Endothelial cell of umbilical vein (primary cell): ENCODE results near the gene GIGYF2. TPM values are rescaled to one million over a fixed set of nuclear protein-coding genes. Genes with fewer than 3 reads are reported as not detected.

Experiments
- BruUV-seq: library from RNA; stranded (reverse); fragments of 400-500 nt; replicated peaks from 2 replicates; lab custom pipeline; 2021; lab: Mats Ljungman, UMichigan
- CTCF ChIA-PET: fragments of 300-600, 350-600 bp; sonication (Branson Sonifier 250); formaldehyde crosslinking; loops from one replicate; lab custom pipeline; 2021; ENCODE audit warnings: antibody characterized with exemption, inconsistent platforms; lab: Charles Lee
- POLR2A ChIA-PET: fragments of 300-600, 350-600 bp; sonication (Branson Sonifier 250); formaldehyde crosslinking; loops from one replicate; lab custom pipeline; 2021; ENCODE audit warnings: antibody characterized with exemption, inconsistent platforms; lab: Charles Lee
- DNase-seq: peaks from one replicate; pipeline ENCODE4 v3.0.0-alpha.2; 2011; ENCODE audit warnings: low read depth, low spot score
- FAIRE-seq: peaks from 2 replicates; lab custom pipeline; 2011; peaks lifted over from hg19 to GRCh38; lab: Jason Lieb, UNC
- H2AFZ ChIP-seq: 2 replicates; pipeline ENCODE4 v1.6.0; 2012; ENCODE audit warnings: low read depth, low read length, control low read depth, inconsistent platforms
- H3K27ac ChIP-seq: 2 replicates; pipeline ENCODE4 v1.5.1; 2011; ENCODE audit warnings: low read depth, mild to moderate bottlenecking, control low read depth, low read length, moderate library complexity; ENCODE audit not compliant: insufficient read depth
- H3K27me3 ChIP-seq, 2 experiments: 2 replicates each; pipeline versions ENCODE4 v1.6.0 to v1.6.1; 2011; ENCODE audit warnings: low read length in 2 of 2, mixed read lengths in 1 of 2; ENCODE audit not compliant: control insufficient read depth in 2 of 2, insufficient read depth in 2 of 2
- H3K36me3 ChIP-seq, 2 experiments: 2 replicates in 1 of 2; 3 replicates in 1 of 2; pipeline ENCODE4 v1.5.1; 2011; ENCODE audit warnings: low read length in 2 of 2, mild to moderate bottlenecking in 1 of 2, moderate library complexity in 1 of 2; ENCODE audit not compliant: control insufficient read depth in 2 of 2, insufficient read depth in 2 of 2; ENCODE audit errors: extremely low read depth in 1 of 2
- H3K4me1 ChIP-seq: 3 replicates; pipeline ENCODE4 v1.5.1; 2011; ENCODE audit warnings: mild to moderate bottlenecking, low read length; ENCODE audit not compliant: control insufficient read depth, insufficient read depth; ENCODE audit errors: extremely low read depth
- H3K4me2 ChIP-seq: 2 replicates; pipeline ENCODE4 v1.6.1; 2011; ENCODE audit warnings: low read length, control low read depth, mixed read lengths; ENCODE audit not compliant: insufficient read depth
- H3K4me3 ChIP-seq, 3 experiments: fragments of 200-600 bp in 1 of 3; sonication (generic), shearing (Covaris generic) in 1 of 3; replicated peaks in 1 of 3; 2 replicates each; pipeline ENCODE4 v1.5.1; 2011 to 2016; ENCODE audit warnings: control low read depth in 3 of 3, low read length in 3 of 3, mild to moderate bottlenecking in 2 of 3, inconsistent platforms in 1 of 3, low read depth in 1 of 3, moderate library complexity in 1 of 3; ENCODE audit not compliant: insufficient read depth in 1 of 3
- H3K79me2 ChIP-seq: 2 replicates; pipeline ENCODE4 v1.6.0; 2012; ENCODE audit warnings: low read length, inconsistent platforms; ENCODE audit not compliant: control insufficient read depth, insufficient read depth
- H3K9ac ChIP-seq: replicated peaks from 2 replicates; pipeline ENCODE3; 2011; ENCODE audit warnings: low read length, control low read depth; ENCODE audit not compliant: insufficient read depth; ENCODE audit errors: extremely low read depth
- H3K9me1 ChIP-seq: replicated peaks from 3 replicates; pipeline ENCODE4 v1.6.0; 2011; ENCODE audit warnings: mild to moderate bottlenecking, low read length; ENCODE audit not compliant: control insufficient read depth, insufficient read depth; ENCODE audit errors: extremely low read depth
- H3K9me3 ChIP-seq: replicated peaks from 2 replicates; pipeline ENCODE4 v1.5.1; 2012; ENCODE audit warnings: low read length, inconsistent platforms; ENCODE audit not compliant: control insufficient read depth, insufficient read depth
- H4K20me1 ChIP-seq: replicated peaks from 2 replicates; pipeline ENCODE3; 2011; ENCODE audit warnings: mild to moderate bottlenecking, low read length; ENCODE audit not compliant: control insufficient read depth, insufficient read depth; ENCODE audit errors: extremely low read depth
- CTCF ChIP-seq, 2 donors: IDR thresholded peaks; 1 replicate in 1 of 2; 2 replicates in 1 of 2; pipeline ENCODE4 v1.5.1; 2011; ENCODE audit warnings: low read length in 2 of 2, mild to moderate bottlenecking in 2 of 2, moderate library complexity in 2 of 2, control low read depth in 1 of 2, inconsistent platforms in 1 of 2, low read depth in 1 of 2; ENCODE audit not compliant: insufficient read depth in 1 of 2; ENCODE audit errors: extremely low read depth in 1 of 2
- EZH2 ChIP-seq: IDR thresholded peaks from 2 replicates; pipeline ENCODE4 v1.6.1; 2012; ENCODE audit warnings: borderline replicate concordance, low read depth, mild to moderate bottlenecking, moderate library complexity, low read length, inconsistent platforms; ENCODE audit not compliant: severe bottlenecking
- FOS ChIP-seq: IDR thresholded peaks from 2 replicates; pipeline ENCODE4 v1.6.1; 2011; ENCODE audit warnings: mild to moderate bottlenecking, low read length, moderate library complexity, borderline replicate concordance; ENCODE audit not compliant: insufficient read depth
- GATA2 ChIP-seq: IDR thresholded peaks from 2 replicates; pipeline ENCODE4 v1.7.0; 2011; ENCODE audit warnings: low read depth, mild to moderate bottlenecking, moderate library complexity, mixed read lengths, low read length; ENCODE audit not compliant: insufficient read length, insufficient read depth
- JUN ChIP-seq: IDR thresholded peaks from 2 replicates; pipeline ENCODE4 v1.6.1; 2011; ENCODE audit warnings: borderline replicate concordance, low read depth; ENCODE audit not compliant: insufficient read length, insufficient read depth
- MAX ChIP-seq: IDR thresholded peaks from 2 replicates; pipeline ENCODE4 v1.6.1; 2011; ENCODE audit not compliant: insufficient read depth, insufficient read length
- MYC ChIP-seq: IDR thresholded peaks from one replicate; pipeline ENCODE4 v1.6.1; 2011; ENCODE audit warnings: mild to moderate bottlenecking, low read depth, low read length
- POLR2A ChIP-seq: IDR thresholded peaks from 2 replicates; pipeline ENCODE4 v1.6.1; 2012; ENCODE audit warnings: low read depth, mild to moderate bottlenecking, control low read depth, low read length
- POLR2AphosphoS5 ChIP-seq: IDR thresholded peaks from 2 replicates; pipeline ENCODE4 v1.6.1; 2012; ENCODE audit warnings: low read depth, mild to moderate bottlenecking, control low read depth, low read length, moderate library complexity; ENCODE audit not compliant: insufficient read depth
- dilution Hi-C: fragments of 300-500 bp; cut with MboI; formaldehyde crosslinking; loops from one replicate; pipeline ENCODE4 v1.15.0; 2019; ENCODE audit warnings: low sequenced_read_pairs; ENCODE audit not compliant: extremely low pct_ligation_motif_present
- intact Hi-C: fragments of 100-400 bp; cut with micrococcal nuclease; formaldehyde crosslinking; loops from one replicate; pipeline ENCODE4 v1.10.0; 2022
- polyA plus RNA-seq, 4 experiments: library from polyadenylated mRNA; depleted of rRNA in 3 of 4; stranded (reverse) in 3 of 4; unstranded in 1 of 4; fragments of >200 nt; gene quantifications; 2 replicates each; pipeline versions ENCODE4 v1.2.1 to v1.2.3, GENCODE V29; 2011 to 2012; ENCODE audit warnings: missing spikeins in 1 of 4
- total RNA-seq: library from RNA; stranded (reverse); gene quantifications from 2 replicates; pipeline ENCODE4 v1.2.3, GENCODE V29; 2021

The GIGYF2 gene
- total and polyA plus RNA-seq, 2 donors (not counting 3 experiments of a cell fraction or from before 2014, with no cell fraction given), result 22.9 to 56.4 TPM

- no peak for DNase-seq
- ChIA-PET CTCF (interaction anchor here (1.3 kb wide), 1 partner anchor 9 kb away, joined by 3 read pairs; no protein-coding TSS in a partner anchor), POLR2A (no interaction called here)
- TF ChIP-seq GATA2 (no peak), POLR2A (no peak), EZH2 (no peak)
- H3K4me3 ChIP-seq, result no peak overlapping the region
- no peaks in the 10 kb centered on the region for H3K4me1 ChIP-seq
- no peak overlapping the region for H3K4me2 ChIP-seq
- H3K36me3 ChIP-seq, result peaks cover 0 to under 1% of the 10 kb centered on the region in 2 experiments
- no peak overlapping the region for H3K27ac ChIP-seq
- H3K9me3 ChIP-seq, result no peaks in the 10 kb centered on the region
- intact Hi-C loops (no loop called here), dilution Hi-C loops (no loop called here)
- H2AFZ ChIP-seq, result no peak overlapping the region
- no TSS peak for BruUV-seq
- no peaks in the 10 kb centered on the region for H3K27me3 ChIP-seq
- H3K9me1 ChIP-seq, result no peaks in the 10 kb centered on the region
- H3K9ac ChIP-seq, result no peak overlapping the region
- H3K79me2 ChIP-seq, result no peaks in the 10 kb centered on the region
- no peaks in the 10 kb centered on the region for H4K20me1 ChIP-seq
- FAIRE-seq, result no peak
These were observed 82.3 kb downstream of the GIGYF2 start for GRCh38 chr2:232779465-232779864.

DNA sequence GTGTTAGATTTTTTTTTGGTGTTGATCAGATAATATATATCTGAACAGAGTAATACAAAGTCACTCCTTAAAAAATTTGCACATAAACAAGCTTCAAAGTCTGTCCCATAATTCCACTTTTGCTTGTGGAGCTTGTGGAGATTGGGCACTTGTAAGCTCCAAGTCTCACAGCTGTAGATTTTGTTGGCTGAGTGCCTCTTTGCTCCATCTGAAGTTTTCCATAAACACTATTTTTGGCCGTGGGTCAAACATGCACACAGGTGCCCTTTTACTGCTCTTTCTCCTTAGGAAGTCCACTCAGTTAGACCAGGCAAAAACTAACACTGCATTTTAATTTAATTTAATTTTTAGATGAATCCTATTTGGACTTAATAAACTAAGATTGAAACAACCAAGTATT, 82.8 kb downstream of the GIGYF2 start:
- Histone ChIP-seq H3K9ac (no peak overlapping the region), H3K27me3 (no peaks in the 10 kb centered on the region), H3K79me2 (no peaks in the 10 kb centered on the region), H3K9me1 (no peaks in the 10 kb centered on the region), H2AFZ (no peak overlapping the region), H3K36me3 (no peaks in the 10 kb centered on the region), H3K4me2 (no peak overlapping the region), H4K20me1 (no peaks in the 10 kb centered on the region), H3K4me3 (no peak overlapping the region), H3K4me1 (no peaks in the 10 kb centered on the region), H3K9me3 (no peaks in the 10 kb centered on the region), H3K27ac (no peak overlapping the region)
- POLR2A ChIA-PET, result no interaction called here
- intact Hi-C loops, result no loop called here
- dilution Hi-C loops, result no loop called here
- TF ChIP-seq JUN (no peak), GATA2 (no peak), MYC (no peak), FOS (no peak), MAX (no peak), EZH2 (no peak), POLR2A (no peak), POLR2AphosphoS5 (no peak), CTCF (IDR thresholded peaks at IDR 0.05; ENCODE audit: extremely low read depth in 1 of 2, insufficient read depth in 1 of 2, low read depth in 1 of 2, low read length in 2 of 2) (no peak)
- DNase-seq (peak; percentile 85), FAIRE-seq (no peak)
- no TSS peak for BruUV-seq
- CTCF ChIA-PET, result interaction anchor here (1.3 kb wide), 1 partner anchor 10 kb away, joined by 3 read pairs; no protein-coding TSS in a partner anchor
